WERI-Rb-1 (cell line): ENCODE results near the gene STUM.

ENCODE experiments used
- DNase-seq: peaks from one replicate; pipeline ENCODE4 v3.0.0-alpha.2; 2020
- H3K27ac ChIP-seq: fragments of 250-450 bp; sonication (Bioruptor Pico); 2 replicates; pipeline ENCODE4 v1.5.1; 2020; ENCODE audit warnings: mild to moderate bottlenecking, moderate library complexity
- H3K27me3 ChIP-seq: fragments of 250-450 bp; sonication (Bioruptor Pico); 2 replicates; pipeline ENCODE4 v1.5.1; 2021; ENCODE audit warnings: mild to moderate bottlenecking, low read depth, moderate library complexity; ENCODE audit not compliant: insufficient read depth, severe bottlenecking
- H3K36me3 ChIP-seq: fragments of 250-450 bp; sonication (Bioruptor Pico); 2 replicates; pipeline ENCODE4 v1.5.1; 2020; ENCODE audit warnings: mild to moderate bottlenecking, moderate library complexity
- H3K4me3 ChIP-seq: 2 replicates; pipeline ENCODE4 v1.5.1; 2011; ENCODE audit warnings: low read depth, mild to moderate bottlenecking, control low read depth, low read length
- H3K9me3 ChIP-seq: fragments of 250-450 bp; sonication (Bioruptor Pico); 2 replicates; pipeline ENCODE4 v1.5.1; 2021; ENCODE audit warnings: mild to moderate bottlenecking, moderate library complexity; ENCODE audit not compliant: severe bottlenecking
- CTCF ChIP-seq: IDR thresholded peaks from 2 replicates; pipeline ENCODE4 v1.5.1; 2011; ENCODE audit warnings: low read depth, mild to moderate bottlenecking, control low read depth, inconsistent platforms, low read length

Gene STUM

GRCh38 chr1:226558036-226558650 is 9.6 kb downstream of the STUM start:
- no peaks in the 10 kb centered on the region for H3K27me3 ChIP-seq
- no peaks in the 10 kb centered on the region for H3K36me3 ChIP-seq
- TF ChIP-seq CTCF = no peak
- no peak overlapping the region for H3K27ac ChIP-seq
- no peak for DNase-seq
- no peaks in the 10 kb centered on the region for H3K9me3 ChIP-seq
- no peak overlapping the region for H3K4me3 ChIP-seq

- no peaks in the 10 kb centered on the region for H3K9me3 ChIP-seq
- TF ChIP-seq CTCF = no peak
- DNase-seq = no peak
- H3K27me3 ChIP-seq = no peaks in the 10 kb centered on the region
- H3K4me3 ChIP-seq = no peak overlapping the region
- no peak overlapping the region for H3K27ac ChIP-seq
- no peaks in the 10 kb centered on the region for H3K36me3 ChIP-seq
These were observed 11.7 kb downstream of the STUM start for GRCh38 chr1:226560243-226560642.

- Histone ChIP-seq H3K9me3 (no peaks in the 10 kb centered on the region), H3K36me3 (no peaks in the 10 kb centered on the region), H3K27me3 (no peaks in the 10 kb centered on the region), H3K4me3 (no peak overlapping the region), H3K27ac (no peak overlapping the region)
- DNase-seq = no peak
- TF ChIP-seq CTCF = no peak
These were observed 14.4 kb downstream of the STUM start for GRCh38 chr1:226562989-226563388.

GRCh38 chr1:226563666-226564065 is 15.1 kb downstream of the STUM start:
- no peak for DNase-seq
- H3K36me3 ChIP-seq = no peaks in the 10 kb centered on the region
- no peak for TF ChIP-seq CTCF
- H3K9me3 ChIP-seq = no peaks in the 10 kb centered on the region
- no peak overlapping the region for H3K4me3 ChIP-seq
- H3K27me3 ChIP-seq = no peaks in the 10 kb centered on the region
- no peak overlapping the region for H3K27ac ChIP-seq

GRCh38 chr1:226565476-226565875 is 16.9 kb downstream of the STUM start:
- no peaks in the 10 kb centered on the region for H3K9me3 ChIP-seq
- no peak for TF ChIP-seq CTCF
- no peaks in the 10 kb centered on the region for H3K27me3 ChIP-seq
- no peaks in the 10 kb centered on the region for H3K36me3 ChIP-seq
- no peak overlapping the region for H3K4me3 ChIP-seq
- DNase-seq = no peak
- H3K27ac ChIP-seq = no peak overlapping the region

- no peaks in the 10 kb centered on the region for H3K9me3 ChIP-seq
- no peak for TF ChIP-seq CTCF
- H3K27me3 ChIP-seq = no peaks in the 10 kb centered on the region
- DNase-seq = no peak
- no peak overlapping the region for H3K27ac ChIP-seq
- no peak overlapping the region for H3K4me3 ChIP-seq
- no peaks in the 10 kb centered on the region for H3K36me3 ChIP-seq
These were observed 17.7 kb downstream of the STUM start for GRCh38 chr1:226566234-226566633.
